Muscle of leg (tissue), 11 donors: ENCODE measurements around the gene STOM. TPM values are rescaled to one million over a fixed set of nuclear protein-coding genes. Genes with fewer than 3 reads are reported as not detected.

Experiments used
- DNase-seq: peaks from one replicate; pipeline ENCODE4 v3.0.0; 2013
- H3K27ac ChIP-seq: one replicate; pipeline ENCODE4 v1.5.1; 2013; ENCODE audit warnings: mild to moderate bottlenecking, low read length, control low read depth
- H3K27me3 ChIP-seq: one replicate; pipeline ENCODE4 v1.6.1; 2013; ENCODE audit warnings: low read length; ENCODE audit not compliant: control insufficient read depth, insufficient read depth
- H3K36me3 ChIP-seq: one replicate; pipeline ENCODE4 v1.6.1; 2013; ENCODE audit warnings: low read length; ENCODE audit not compliant: control insufficient read depth, insufficient read depth
- H3K4me1 ChIP-seq: one replicate; pipeline ENCODE4 v1.6.1; 2013; ENCODE audit warnings: low read length; ENCODE audit not compliant: control insufficient read depth, insufficient read depth
- H3K4me3 ChIP-seq: one replicate; pipeline ENCODE4 v1.5.1; 2013; ENCODE audit warnings: low read length, control low read depth
- H3K9me3 ChIP-seq: replicated peaks from 2 replicates; pipeline ENCODE4 v1.6.1; 2013; ENCODE audit warnings: low read depth, low read length; ENCODE audit not compliant: control insufficient read depth
- WGBS: methylation state at CpG from one replicate; pipeline ENCODE4 v1.1.5; 2013; ENCODE audit warnings: missing lambda C conversion rate; ENCODE audit not compliant: insufficient coverage; 5-methylcytosine and 5-hydroxymethylcytosine counted together
- polyA plus RNA-seq, 8 donors: library from polyadenylated mRNA; unstranded; fragments of 120-200 nt; gene quantifications; one replicate each; pipeline versions ENCODE4 v1.2.1 to v1.2.3, GENCODE V29; 2013; ENCODE audit warnings: inconsistent platforms in 1 of 8, low replicate concordance in 1 of 8; ENCODE audit not compliant: insufficient read length in 8 of 8, insufficient read depth in 1 of 8
- total RNA-seq: library from RNA; stranded (reverse); fragments of 120-200 nt; gene quantifications from one replicate; pipeline ENCODE4 v1.2.4, GENCODE V29; 2013

STOM gene
- total and polyA plus RNA-seq, 9 donors, result 51.7 to 94.5 (median 76.0) TPM

DNA sequence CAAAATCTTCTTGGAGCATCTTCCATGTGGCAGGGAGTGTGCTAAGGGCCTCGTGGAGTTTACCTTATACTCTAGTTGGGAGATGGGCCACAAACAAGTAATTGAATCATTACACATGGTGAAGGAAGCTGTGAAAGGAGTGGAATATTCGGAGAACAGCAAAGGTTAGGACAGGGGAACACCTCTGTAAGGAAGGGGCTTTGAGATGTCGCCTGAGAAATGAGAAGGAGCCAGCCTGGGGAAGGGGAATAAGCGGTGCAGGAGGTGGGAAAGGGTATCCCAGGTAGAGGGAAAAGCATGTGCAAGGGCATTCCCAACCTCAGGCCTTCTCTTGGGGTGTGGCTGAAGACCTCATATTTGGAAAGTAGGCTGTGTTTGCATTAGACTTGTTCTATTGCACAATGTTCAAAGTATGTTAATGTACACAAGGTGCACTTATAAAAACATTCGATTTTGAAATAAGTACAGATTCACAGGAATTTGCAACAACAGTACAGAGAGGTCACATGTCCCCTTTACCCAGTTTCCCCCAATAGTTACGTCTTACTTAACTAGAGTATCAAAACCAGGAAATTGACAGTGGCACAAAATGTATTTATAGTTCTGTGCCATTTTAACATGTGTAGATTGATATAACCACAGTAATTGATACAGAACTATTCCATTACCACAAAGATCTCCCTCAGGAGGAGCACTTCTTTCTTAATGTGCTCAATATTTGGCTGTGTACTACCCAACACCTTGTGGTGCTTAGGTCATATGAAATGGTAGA lies 2.4 kb upstream of the STOM start:
- no peak for DNase-seq
- H3K4me3 ChIP-seq, result no peak overlapping the region
- no peaks in the 10 kb centered on the region for H3K9me3 ChIP-seq
- peaks cover 18% of the 10 kb centered on the region for H3K4me1 ChIP-seq
- no peaks in the 10 kb centered on the region for H3K27me3 ChIP-seq
- 84% methylated on average over 3 of the region's 6 CpGs for WGBS
- H3K36me3 ChIP-seq, result no peaks in the 10 kb centered on the region
- H3K27ac ChIP-seq, result peak overlapping the region; percentile 84

DNA sequence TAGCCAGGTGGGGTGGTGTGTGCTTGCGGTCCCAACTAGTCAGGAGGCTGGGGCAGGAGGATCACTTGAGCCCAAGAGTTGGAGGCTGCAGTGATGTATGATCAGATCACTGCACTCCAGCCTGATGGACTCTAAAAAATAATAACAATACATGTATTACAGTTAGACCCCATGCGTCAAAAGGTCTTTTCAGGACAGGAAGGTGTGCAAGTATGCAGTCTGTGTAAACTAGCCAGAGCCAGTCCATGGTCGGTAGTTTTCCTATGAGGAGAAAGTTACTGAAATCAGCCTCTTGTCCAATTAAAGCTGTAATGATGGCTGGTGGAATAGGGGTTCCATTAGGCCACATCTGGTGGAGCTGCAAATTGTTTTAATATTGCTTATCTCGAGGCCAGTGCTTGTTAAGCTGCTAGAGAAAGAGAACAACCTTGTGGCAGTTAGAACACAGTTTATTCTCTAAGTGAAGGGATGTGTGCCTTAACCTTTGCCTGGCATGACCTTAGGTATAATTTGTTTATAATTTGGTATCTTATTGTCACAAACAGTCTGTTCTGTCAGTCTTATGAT lies 1.5 kb upstream of the STOM start:
- H3K4me3 ChIP-seq, result no peak overlapping the region
- 24% methylated on average over 2 of the region's 4 CpGs for WGBS
- no peak for DNase-seq
- no peaks in the 10 kb centered on the region for H3K9me3 ChIP-seq
- H3K4me1 ChIP-seq, result peaks cover 18% of the 10 kb centered on the region
- H3K27me3 ChIP-seq, result no peaks in the 10 kb centered on the region
- H3K27ac ChIP-seq, result peak overlapping the region; percentile 84
- no peaks in the 10 kb centered on the region for H3K36me3 ChIP-seq

GRCh38 chr9:121368745-121369144 lies 1.3 kb downstream of the STOM start:
- DNase-seq, result no peak
- Histone ChIP-seq H3K27me3 (no peaks in the 10 kb centered on the region), H3K9me3 (no peaks in the 10 kb centered on the region), H3K36me3 (no peaks in the 10 kb centered on the region), H3K4me3 (peak overlapping the region; percentile 81), H3K4me1 (peaks cover 18% of the 10 kb centered on the region), H3K27ac (peak overlapping the region; percentile 95)
- WGBS, result 60% methylated on average over 1 of the region's 8 CpGs

DNA sequence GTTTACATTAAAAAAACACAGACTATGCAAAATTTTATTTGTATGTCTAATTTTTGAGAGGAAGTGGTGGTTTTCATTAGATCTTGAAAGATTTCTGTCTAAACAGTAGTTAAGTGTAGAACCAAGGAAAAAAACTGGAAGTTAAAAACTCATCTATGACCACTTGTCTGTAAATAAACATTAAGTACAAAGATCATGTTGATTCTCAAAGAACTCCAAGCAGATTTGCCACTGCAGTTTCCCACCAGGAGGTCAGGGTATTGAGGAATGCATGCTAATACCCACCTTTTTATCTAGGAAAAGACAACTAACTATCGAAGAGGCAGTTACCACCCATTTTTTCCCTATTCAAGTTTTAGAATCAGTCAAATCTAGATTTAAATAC lies 1.9 kb downstream of the STOM start:
- H3K4me1 ChIP-seq, result peaks cover 18% of the 10 kb centered on the region
- peak overlapping the region; percentile 53 for H3K27ac ChIP-seq
- no peak for DNase-seq
- no peaks in the 10 kb centered on the region for H3K27me3 ChIP-seq
- no peaks in the 10 kb centered on the region for H3K9me3 ChIP-seq
- H3K4me3 ChIP-seq, result peak overlapping the region; percentile 81
- no CpG with 5 or more reads among the region's 1 CpG for WGBS
- no peaks in the 10 kb centered on the region for H3K36me3 ChIP-seq

DNA sequence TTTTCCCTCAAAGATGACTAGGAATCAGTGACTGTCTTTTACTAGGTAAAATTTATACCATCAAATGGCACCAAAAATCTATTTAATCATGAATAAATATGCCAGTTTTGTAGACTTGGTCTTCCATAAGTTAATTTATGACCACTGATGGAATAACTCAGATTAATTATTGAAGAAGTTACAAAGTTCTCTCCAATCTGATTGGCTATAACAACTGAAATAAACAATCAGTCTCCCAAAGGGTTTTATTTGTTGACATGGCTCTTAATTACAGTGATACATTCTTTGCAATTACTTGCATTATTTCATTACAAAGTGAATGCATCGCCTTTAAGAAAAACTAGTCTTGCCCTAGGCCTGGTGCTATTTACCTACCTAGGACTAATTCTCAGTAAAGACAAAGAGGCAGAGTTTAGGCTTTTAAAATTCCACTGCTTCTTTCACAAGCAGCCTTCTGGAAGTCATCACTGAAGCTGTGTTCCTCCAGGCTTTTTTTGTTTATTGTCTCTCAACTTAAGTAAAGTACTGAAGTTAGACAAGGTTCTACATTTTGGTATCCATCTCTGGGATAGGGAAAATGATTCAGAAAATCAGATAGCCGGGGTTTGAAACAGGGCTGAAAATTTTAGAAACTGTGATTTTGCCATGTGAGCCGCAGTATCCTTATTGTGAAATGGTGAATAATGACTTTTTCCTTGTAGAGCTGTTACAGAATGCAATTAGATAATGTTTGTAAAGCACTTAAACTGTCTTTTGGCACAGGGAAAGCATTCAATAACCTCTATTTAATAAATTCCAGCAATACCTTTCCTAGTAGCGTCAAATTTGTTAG lies 2.5 kb downstream of the STOM start:
- Histone ChIP-seq H3K27me3 (no peaks in the 10 kb centered on the region), H3K4me3 (peak overlapping the region; percentile 81), H3K27ac (peak overlapping the region; percentile 53), H3K4me1 (peaks cover 16% of the 10 kb centered on the region), H3K9me3 (no peaks in the 10 kb centered on the region), H3K36me3 (no peaks in the 10 kb centered on the region)
- 40% methylated on average over 2 of the region's 4 CpGs for WGBS
- peak; percentile 66 for DNase-seq

DNA sequence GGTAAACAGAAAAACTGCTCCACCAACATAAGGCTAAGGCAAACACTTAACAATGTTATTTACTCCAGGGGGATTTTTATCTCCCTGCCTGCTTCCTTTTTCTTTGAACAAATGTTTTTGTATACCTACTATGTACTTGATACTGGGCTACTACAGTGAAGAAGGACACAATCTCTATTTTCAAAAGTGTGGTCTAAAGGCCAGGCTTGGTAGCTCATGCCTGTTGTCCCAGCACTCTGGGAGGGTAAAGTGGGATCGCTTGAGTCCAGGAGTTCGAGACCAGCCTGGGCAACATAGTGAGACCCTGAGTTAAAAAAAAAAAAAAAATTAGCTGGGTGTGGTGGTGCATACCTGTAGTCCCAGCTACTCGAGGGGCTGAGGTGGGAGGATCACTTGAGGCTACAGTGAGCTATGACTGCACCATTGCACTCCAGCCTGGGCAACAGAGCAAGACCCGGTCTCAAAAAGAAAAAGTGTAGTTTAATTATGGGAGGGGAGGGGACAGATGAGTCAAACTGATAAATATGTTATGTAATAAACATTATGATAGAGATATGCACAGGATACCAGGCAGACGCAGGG lies 3.3 kb downstream of the STOM start:
- H3K9me3 ChIP-seq, result no peaks in the 10 kb centered on the region
- H3K27me3 ChIP-seq, result no peaks in the 10 kb centered on the region
- DNase-seq, result no peak
- 93% methylated on average over 3 of the region's 5 CpGs for WGBS
- no peaks in the 10 kb centered on the region for H3K36me3 ChIP-seq
- peaks cover 14% of the 10 kb centered on the region for H3K4me1 ChIP-seq
- no peak overlapping the region for H3K4me3 ChIP-seq
- peak overlapping the region; percentile 1 for H3K27ac ChIP-seq

DNA sequence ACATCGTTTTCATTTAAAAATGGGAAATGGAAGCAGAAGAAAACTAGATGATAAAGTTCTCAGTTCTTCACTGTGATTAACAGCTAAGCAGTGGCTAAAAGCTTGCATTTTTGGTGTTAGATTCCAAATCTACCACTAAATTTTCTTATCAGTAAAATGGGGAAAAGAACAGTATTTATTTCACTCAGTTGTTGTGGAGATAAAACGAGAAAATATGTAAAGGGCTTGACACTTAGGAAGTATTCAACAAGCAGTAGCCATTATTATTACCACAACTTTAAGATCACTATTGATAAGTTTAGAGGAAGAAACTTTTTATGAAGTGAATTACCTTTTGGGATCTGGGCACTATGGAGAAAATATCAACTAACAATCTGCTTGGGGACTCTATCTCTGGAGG lies 4.5 kb downstream of the STOM start:
- no peak for DNase-seq
- Histone ChIP-seq H3K4me1 (peaks cover 17% of the 10 kb centered on the region), H3K9me3 (no peaks in the 10 kb centered on the region), H3K27me3 (no peaks in the 10 kb centered on the region), H3K27ac (no peak overlapping the region), H3K36me3 (no peaks in the 10 kb centered on the region), H3K4me3 (no peak overlapping the region)
- WGBS, result no CpG with 5 or more reads among the region's 2 CpGs

GRCh38 chr9:121364886-121365285 lies 5.2 kb downstream of the STOM start:
- Histone ChIP-seq H3K27me3 (no peaks in the 10 kb centered on the region), H3K4me1 (peaks cover 12% of the 10 kb centered on the region), H3K27ac (peak overlapping the region; percentile 10), H3K9me3 (no peaks in the 10 kb centered on the region), H3K36me3 (no peaks in the 10 kb centered on the region), H3K4me3 (no peak overlapping the region)
- no peak for DNase-seq

DNA sequence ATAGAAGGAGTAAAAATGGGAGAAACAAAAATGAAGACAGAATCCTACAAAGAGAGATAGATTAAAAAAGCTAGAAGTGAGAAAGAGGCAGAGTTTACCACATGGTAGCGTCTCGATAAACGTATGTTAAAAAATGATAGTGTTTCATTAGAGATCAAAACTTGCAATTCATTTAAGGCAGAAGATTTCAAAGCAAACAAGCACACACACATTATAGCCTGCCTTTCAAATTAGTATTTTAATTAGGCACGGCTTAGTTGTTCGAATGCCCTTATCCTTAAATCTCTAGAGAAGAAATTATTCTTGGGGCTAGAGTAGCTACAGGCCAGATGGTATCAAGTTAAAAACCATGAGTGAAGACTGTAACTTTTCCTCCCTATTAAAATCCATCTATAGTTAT lies 6.0 kb downstream of the STOM start:
- no peak overlapping the region for H3K4me3 ChIP-seq

GRCh38 chr9:121363622-121363961 lies 6.5 kb downstream of the STOM start:
- peak overlapping the region; percentile 88 for H3K27ac ChIP-seq
- no peak for DNase-seq
- no peaks in the 10 kb centered on the region for H3K36me3 ChIP-seq
- peaks cover 13% of the 10 kb centered on the region for H3K4me1 ChIP-seq
- no peak overlapping the region for H3K4me3 ChIP-seq
- no peaks in the 10 kb centered on the region for H3K9me3 ChIP-seq
- no CpG with 5 or more reads among the region's 1 CpG for WGBS
- H3K27me3 ChIP-seq, result no peaks in the 10 kb centered on the region

More for the DNA sequence above, 6.0 kb downstream of the STOM start:
- peaks cover 14% of the 10 kb centered on the region for H3K4me1 ChIP-seq
- H3K36me3 ChIP-seq, result no peaks in the 10 kb centered on the region
- H3K9me3 ChIP-seq, result no peaks in the 10 kb centered on the region
- DNase-seq, result no peak
- H3K27me3 ChIP-seq, result no peaks in the 10 kb centered on the region
- H3K27ac ChIP-seq, result peak overlapping the region; percentile 88
- no CpG with 5 or more reads among the region's 5 CpGs for WGBS
